ENCODE results near the gene CREB5.
"Not testable (repeated sequence)": the region's sequence is repeated elsewhere in the genome, so short reads cannot be mapped to it uniquely, and the experiment has no call there.

Gene CREB5

DNA sequence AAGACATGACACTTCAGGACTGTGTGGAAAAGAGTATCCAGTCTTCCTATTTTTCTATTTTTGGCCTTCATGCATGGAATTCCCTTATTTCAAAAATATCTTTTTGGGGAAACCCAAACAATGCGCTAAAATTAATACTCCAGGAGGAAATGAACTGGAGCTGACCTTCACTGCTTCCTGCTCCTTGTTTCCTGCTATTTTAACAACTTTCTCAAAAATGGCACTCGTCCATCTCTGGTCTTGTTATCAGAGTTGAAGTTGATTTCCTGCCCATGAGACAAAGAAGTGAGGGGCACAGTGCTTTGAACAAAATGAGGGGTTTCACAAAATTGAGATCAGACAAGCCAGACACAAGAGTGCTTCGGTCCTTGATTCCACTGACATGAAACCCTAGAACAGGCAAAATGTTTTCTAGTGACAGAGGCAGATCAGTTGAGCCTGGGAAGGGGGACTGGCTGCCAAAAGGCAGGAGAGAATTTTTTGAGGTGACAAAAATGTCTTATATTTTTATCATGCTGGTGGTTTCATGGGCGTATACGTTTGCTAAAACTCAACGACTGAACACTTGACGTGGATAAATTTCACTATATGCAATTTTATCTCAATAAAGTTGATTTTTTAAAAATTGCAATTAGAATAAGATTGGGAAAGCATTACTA, 193.2 kb downstream of the CREB5 start:
- no peak for DNase-seq (ENCODE audit: low read depth in 2 of 2, low spot score in 1 of 2)

DNA sequence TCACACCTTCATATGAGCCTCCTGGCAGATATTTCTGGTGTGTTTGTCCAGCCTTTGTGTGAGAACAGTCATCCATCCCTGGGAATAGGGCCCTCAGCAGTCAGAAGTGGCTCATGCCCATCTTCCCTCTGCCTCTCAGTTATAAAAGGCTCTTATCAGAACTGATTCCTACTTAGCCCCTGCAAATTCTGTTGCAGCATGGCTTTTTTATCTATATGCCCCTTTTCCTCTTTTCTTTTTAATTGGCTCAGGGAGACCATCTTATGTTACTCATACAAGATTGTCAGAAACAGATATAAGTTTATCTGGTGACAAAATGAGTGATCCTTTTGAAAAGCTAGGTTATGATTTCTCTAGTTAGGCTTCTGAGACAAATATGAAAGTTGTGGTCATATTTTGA, 194.1 kb downstream of the CREB5 start:
- DNase-seq (ENCODE audit: low read depth in 2 of 2, low spot score in 1 of 2) = no peak

DNA sequence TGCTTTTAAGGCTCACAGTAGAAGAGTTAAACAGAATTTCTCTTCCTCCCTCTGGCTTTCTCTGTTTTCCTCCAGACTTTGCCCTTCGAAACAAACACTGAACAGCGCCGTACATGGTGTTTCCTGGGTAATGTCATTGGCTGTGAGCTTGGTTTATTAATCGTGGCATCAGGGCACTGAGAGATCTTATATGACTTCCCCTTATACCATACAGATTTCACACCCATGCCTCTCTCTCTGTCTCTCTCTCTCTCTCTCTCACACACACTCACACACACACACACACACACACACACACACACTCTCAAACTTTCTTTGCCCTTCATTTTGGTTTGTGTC, 195.5 kb downstream of the CREB5 start:
- no peak for DNase-seq (ENCODE audit: low read depth in 2 of 2, low spot score in 1 of 2)

DNA sequence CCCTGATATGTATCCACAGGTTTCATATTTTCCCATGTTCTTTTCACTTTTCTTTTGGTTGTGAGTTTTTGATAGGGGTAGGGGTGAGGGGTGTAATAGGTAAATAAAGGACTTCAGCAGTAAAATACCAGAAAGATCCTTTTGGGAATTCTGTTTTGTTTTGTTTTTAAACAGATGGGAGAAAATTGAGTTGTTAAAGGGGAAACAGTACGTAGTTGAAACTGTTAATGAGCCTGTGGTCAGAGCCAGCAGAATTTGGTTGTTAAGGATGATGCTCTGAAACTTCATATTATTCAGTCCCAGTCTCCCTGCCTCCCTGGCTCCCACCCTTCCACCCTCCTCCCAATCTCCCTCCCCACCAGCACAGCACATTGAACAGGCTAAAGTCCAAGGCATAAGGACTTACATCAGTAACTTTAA, 195.9 kb downstream of the CREB5 start:
- no peak for DNase-seq (ENCODE audit: low read depth in 2 of 2, low spot score in 1 of 2)

DNA sequence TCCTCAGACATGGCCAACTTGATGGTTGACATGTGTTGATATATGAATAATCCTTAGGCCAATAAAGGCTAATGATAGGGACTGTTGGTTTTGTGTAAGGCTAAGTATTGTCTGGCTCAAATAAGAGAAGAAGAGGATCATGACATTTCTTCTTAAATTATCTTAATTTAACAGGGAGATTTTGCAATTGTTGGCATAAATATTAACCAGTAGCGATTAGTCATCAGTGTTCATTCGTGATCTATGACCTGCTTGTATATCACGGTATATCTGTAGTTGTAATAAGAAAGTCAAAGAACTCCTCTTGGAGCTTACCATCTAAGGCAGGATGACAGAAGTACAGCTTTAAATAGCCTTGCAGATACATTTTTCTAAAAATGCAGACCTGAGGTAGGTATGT, 196.4 kb downstream of the CREB5 start:
- no peak for DNase-seq (ENCODE audit: low read depth in 2 of 2, low spot score in 1 of 2)

DNA sequence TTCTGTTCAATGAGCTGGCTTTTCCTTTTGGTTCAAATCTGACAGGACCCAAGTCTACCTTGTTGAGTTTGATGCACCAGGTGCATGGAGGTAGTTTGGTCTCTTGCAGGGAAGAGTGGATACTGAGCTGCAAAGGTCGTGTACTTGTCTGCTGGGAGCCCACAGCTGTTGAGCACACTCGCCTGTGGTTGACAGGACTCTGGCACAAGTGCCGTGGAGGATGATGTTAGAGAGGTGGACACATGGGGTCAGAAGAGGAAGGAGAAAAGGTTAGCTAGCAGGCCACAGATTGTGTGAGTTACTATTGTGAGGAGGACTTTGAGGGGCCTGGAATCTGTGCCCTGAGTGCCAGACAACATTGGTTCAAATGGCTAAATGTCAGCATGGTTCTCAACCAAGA, 197.3 kb downstream of the CREB5 start:
- DNase-seq (ENCODE audit: low read depth in 2 of 2, low spot score in 1 of 2) = no peak

DNA sequence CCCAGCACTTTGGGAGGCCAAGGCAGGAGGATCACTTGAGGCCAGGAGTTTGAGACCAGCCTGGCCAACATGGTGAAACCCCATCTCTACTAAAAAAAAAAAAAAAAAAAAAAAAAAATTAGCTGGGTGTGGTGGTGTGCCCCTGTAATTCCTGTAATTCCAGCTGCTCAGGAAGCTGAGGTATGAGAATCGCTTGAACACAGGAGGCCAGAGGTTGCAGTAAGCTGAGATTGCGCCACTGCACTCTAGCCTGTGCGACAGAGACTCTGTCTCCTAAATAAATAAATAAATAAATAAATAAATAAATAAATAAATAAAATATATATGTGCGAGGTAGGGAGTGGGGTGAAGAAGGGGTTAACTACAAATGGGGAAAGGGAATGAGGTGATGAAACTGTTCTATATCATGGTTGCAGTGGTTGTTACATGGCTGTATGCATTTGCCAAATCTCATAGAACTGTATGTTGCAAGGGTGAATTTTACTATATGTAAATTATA, 199.1 kb downstream of the CREB5 start:
- not testable (repeated sequence) for DNase-seq (ENCODE audit: low read depth in 2 of 2, low spot score in 1 of 2)

DNA sequence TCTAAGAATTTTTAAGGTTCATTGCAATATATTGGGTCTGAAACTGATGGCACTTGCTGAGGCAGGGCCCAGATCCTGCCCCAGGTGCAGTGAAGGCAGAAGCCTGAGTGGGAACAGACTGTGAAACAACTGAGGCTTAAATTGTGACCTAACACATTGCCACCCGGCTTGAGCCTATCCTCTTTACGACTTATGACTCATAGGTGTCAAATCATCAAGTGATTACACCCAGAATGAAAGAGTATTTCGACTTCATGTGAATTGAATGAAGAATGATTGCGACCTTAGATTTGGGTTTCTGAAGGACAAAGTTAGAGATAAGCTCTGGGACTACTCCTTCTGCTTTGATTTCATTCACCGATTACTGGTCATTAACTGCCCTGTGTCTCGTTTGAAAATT, 200.9 kb downstream of the CREB5 start:
- no peak for DNase-seq (ENCODE audit: low read depth in 2 of 2, low spot score in 1 of 2)

DNA sequence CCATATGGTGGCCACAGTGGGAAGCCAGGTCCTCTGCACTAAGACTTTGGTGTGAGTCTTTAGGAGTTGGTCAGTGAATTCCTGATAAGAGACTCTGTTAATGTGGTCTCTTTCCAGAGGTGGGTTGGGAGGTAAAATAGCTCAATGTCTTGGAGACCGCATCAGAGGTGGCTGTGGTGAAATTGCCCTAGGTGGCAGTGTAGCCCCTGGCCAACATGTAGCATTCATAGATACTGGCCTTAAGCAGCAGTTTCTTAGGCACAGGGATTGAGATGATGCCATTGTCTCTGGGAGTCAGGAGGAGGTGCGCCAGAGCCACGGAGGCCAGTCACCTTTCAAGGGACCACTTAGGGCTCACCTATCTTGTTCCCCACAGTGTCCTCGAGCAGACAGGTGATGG, 202.8 kb downstream of the CREB5 start:
- no peak for DNase-seq (ENCODE audit: low read depth in 2 of 2, low spot score in 1 of 2)

DNA sequence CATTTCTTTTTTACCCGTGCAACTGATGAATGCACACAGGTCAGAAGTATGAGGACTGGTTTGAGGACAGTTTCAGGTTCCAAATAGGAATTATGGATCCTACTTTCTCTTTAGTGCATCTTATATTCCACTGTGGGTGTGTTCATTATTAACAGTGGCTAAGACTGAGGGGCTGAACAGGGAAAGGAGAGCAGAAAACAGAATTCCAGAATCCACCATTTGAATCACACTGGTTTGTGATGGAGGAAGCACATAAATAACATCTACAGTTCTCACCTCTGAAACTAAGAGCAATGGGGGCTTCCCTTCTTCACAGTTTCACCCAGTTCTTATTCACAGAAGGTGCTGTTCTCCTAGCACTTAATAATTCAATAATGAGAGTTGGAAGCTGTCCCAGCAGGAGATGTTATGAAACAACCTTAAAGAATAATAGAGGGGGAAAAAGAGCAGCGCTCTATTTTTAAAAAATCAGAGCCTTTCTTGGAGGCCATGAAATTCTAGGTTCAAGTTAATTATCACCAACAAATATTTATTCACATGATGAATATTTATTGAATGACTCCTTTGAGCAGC, 205.1 kb downstream of the CREB5 start:
- no peak for DNase-seq (ENCODE audit: low read depth in 2 of 2, low spot score in 1 of 2)

DNA sequence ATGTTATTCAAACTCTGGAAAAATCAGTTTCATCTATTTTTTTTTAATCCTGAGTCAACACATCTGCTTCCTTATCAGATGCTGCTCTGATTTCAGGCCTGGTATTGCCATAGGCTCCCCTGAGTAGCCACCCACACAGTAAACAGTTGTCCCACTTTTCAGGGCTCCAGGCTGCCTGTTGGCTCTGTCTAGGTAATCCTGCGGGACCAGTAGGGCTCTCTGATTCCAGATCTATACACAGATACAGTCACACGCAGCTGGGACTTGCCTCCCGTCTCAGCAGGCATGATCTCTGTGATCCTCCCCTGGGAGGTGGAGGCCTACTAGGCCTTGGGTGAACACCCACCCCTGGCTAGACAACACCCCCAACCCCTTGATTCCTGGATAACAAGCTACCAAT, 206.1 kb downstream of the CREB5 start:
- DNase-seq (ENCODE audit: low read depth in 2 of 2, low spot score in 1 of 2) = no peak

DNA sequence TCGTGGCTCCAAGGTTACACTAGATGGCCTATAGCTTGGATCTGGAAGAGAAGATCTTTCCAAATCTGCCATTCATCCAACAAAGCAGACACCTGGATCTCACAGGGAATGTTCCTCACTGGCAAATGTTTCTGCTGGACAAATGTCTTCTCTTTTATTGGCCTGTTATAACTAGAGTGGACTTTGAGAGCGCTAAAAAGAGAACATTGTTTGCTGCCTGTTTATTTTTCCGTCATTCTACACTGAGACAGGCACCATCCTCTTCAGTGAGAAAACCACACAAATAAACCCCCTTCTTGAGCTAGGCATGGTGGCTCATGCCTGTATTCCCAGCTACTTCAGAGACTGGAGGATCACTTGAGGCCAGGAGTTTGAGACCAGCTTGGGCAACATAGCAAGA, 206.9 kb downstream of the CREB5 start:
- no peak for DNase-seq (ENCODE audit: low read depth in 2 of 2, low spot score in 1 of 2)

DNA sequence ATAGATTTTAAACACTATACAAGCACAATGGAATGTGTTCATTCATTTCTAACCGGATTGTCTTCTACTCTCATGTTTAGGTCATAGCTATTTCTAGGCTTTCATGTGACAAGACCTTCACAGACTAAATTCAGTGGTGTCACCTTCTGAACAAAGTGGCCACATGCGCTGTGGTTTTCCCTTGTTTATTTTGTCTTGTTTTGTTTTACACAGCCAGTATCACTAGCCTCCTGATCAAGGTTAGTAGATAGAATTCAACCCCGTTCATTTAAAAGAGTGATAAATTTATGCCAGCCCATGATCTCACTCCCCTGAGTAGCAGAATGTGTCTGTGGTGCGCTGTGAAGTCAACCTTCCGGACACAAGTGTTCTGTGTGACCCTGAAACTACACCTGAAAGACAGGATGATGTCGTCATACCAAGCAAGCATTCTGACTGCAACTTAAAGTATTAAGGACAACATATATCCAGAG, 209.1 kb downstream of the CREB5 start:
- DNase-seq (ENCODE audit: low read depth in 2 of 2, low spot score in 1 of 2) = no peak

DNA sequence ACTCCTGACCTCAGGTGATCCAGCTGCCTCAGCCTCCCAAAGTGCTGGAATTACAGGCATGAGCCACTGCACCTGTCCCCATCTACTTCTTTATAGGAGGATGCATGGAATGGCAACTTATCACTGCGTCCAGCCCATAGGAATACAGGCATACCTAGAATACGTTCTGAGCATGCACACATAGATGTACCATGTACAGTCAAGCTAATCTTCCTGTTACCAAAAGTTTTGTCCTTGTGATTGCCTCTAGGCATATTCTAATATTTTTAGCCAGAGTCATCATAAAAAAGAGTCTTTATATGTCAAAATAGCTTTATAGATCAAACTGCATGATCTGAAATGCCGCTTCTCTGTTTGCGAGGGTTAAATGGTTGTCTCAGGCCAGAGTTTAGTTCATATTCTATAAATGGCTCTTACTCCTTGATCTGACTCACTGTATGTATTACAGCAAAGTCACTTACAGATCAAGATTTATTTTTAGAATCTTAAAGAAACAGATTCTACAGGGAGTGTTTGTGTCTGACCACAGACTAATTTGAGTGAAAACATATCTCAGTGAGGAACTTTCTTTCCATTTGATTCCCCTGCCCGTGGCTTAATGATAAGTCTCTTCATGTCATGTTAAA, 210.9 kb downstream of the CREB5 start:
- DNase-seq (ENCODE audit: low read depth in 2 of 2, low spot score in 1 of 2) = no peak

DNA sequence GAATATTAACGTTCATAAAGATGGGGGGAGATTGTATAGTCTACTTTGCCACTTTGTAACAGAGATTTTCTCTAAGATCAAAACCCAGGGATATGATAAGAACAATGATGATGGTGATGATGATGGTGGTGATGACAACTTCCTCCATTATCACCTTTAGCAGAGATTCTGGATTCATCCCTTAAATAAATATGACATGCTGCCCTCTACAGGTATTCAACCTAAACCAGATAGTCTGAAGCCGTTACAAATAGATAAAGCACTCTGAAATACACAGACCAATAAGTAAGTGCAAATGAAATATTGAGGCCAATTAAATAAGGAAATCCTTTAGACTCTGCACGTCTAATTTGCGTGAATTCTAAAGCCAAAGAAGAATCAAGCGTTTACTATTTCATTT, 211.5 kb downstream of the CREB5 start:
- DNase-seq (ENCODE audit: low read depth in 2 of 2, low spot score in 1 of 2) = no peak

DNA sequence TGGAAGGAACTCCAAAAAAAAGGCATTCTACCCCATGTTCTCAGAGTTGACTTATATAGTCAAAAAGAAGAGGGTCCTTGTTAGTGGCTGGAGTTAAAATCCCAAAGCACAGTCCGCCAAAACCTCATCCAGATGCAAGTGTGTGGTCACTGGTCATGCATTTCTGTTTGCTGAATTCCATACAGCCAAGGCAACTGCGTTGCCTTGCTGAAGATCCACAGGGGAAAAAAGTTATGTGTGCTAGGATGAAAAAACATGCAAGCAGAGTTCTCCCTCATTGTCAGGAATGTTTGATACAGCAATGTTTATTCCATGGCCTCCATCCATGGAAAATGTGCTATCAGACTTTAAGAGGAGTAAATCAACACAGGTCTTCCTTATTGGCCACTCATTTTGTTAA, 213.1 kb downstream of the CREB5 start:
- no peak for DNase-seq (ENCODE audit: low read depth in 2 of 2, low spot score in 1 of 2)

DNA sequence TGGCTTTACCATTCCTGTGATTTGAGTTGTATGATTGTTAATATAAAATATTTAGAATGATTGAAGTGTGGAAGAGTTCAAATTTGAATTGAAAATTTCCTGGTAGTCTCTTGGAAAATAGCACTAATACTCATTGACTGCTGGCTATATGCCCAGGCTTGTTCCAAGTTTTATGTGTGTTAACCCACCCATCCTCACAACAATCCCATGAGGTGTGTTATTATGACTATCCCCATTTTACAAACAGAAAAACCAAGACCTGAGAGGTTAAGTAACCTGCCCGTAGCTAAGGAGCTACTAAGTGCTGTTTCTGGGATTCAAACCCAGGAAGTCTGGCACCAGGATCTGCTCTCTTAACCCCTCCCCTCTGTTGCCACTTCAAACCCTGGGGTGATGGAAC, 213.9 kb downstream of the CREB5 start:
- no peak for DNase-seq (ENCODE audit: low read depth in 2 of 2, low spot score in 1 of 2)

DNA sequence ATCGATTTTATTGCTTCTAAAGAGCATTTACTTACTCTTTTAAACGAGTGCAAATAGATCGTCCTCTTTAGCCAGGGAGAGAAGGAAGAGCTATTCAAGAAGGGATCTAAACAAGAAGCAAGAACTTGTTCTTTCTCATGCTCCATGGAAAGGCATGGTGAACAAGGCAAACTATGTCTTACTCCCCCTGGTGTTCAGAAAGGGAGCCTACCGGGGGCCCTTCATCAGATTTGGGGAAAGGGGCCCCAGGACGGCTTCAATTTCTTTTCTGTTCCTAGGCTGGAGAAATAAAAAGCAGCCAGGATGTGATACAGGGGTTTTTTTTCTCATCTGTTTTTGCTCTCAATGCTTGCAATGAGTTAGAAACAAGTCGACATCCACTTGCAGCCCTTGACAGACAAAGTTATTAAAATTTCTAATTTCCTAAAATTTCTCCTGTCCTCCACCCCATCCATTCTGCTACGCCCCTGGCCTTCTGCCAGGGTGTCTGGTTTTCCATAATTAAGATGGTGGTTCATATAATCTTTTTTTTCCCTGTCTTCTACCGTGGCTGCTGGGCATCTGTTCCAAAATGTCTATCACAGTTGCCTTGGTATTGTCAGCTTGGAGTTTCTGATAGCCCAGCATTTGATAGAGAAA, 214.4 kb downstream of the CREB5 start:
- DNase-seq (ENCODE audit: low read depth in 2 of 2, low spot score in 1 of 2) = no peak

DNA sequence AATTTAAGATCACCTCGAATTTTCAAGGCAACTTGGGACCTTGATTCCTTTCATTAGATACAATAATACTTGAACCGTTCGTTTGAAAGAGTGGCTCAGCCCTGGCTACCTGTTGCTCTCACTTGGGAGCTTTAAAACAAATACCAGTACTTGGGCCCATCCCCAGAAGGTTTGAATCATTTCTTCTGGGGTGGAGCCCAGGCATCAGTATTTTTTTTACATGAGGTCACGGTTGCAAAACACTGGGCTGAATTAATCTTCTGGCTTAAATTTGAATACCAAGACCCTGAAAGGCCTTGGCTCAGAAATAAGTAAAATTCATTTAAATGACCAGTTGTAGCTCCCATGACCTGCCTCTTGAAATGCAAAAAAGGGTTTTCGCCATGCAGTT, 214.9 kb downstream of the CREB5 start:
- no peak for DNase-seq (ENCODE audit: low read depth in 2 of 2, low spot score in 1 of 2)

DNA sequence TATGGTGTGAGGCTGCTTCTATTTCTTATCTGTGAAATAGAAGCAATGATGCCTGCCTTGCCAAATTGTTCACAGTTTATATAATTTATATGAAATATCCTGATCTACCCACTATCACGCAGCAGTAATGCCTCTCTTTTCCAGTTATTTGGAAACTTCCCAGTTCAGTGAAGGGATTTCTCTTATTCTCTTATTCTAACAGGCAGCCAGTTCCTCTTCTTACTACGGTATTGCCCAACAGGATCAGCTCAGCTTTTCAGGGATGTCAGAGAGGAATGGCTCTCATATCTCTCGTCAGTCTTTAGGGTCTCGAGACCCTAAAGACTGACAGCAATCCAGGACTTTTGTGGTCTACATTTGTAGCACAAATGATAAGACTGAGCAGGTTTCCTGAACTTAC, 215.6 kb downstream of the CREB5 start:
- no peak for DNase-seq (ENCODE audit: low read depth in 2 of 2, low spot score in 1 of 2)

DNA sequence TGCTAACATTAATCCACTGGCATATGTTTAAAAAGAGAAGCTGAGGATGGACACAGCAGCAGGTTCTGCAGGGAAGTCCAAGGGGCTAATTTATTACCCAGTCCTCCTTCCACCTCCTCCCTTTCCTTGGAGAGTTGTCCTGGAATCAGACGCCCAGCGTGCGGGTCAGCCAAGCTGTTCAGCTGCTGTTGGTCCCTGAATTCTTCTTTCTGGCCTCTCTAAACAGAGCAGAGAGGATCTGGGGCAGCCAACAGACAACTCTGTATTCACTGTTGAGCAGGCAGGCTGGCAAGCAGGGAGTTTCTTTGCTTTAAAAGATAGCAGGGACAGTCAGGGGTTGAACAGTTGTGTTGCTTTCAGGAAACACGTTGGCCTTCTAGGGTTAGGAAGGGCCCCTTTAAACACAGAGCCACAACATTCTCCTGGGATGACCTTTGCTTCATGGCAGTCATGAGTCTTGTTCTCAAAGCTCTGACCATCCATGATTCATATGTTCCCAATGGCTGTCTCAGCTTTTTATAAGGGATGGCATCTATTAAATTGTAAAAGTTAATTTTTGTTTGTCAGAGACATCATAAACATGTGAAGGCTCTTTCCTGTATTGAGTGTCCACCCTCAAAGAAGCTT, 217.0 kb downstream of the CREB5 start:
- DNase-seq (ENCODE audit: low read depth in 2 of 2, low spot score in 1 of 2) = no peak

DNA sequence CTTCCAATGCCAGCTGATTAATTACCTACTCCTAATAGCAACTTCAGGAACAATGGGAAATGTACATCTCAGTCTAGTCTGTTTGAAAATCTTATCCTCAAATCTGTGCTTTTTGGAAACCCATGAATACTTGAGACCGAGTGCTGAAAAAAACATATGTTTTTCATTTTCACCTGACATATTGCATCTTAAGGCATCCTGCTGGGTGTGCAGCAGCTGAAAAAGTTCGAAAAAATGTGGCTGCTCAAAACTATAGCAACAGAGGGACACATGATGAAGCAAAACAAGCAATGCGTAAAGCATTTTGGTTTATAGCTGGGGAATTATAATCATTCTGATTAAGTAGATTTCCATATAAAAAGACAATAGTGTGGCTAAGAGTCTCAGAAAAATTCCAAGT, 218.0 kb downstream of the CREB5 start:
- DNase-seq (ENCODE audit: low read depth in 2 of 2, low spot score in 1 of 2) = no peak
